ENCODE measurements around the gene ILK.

DNA sequence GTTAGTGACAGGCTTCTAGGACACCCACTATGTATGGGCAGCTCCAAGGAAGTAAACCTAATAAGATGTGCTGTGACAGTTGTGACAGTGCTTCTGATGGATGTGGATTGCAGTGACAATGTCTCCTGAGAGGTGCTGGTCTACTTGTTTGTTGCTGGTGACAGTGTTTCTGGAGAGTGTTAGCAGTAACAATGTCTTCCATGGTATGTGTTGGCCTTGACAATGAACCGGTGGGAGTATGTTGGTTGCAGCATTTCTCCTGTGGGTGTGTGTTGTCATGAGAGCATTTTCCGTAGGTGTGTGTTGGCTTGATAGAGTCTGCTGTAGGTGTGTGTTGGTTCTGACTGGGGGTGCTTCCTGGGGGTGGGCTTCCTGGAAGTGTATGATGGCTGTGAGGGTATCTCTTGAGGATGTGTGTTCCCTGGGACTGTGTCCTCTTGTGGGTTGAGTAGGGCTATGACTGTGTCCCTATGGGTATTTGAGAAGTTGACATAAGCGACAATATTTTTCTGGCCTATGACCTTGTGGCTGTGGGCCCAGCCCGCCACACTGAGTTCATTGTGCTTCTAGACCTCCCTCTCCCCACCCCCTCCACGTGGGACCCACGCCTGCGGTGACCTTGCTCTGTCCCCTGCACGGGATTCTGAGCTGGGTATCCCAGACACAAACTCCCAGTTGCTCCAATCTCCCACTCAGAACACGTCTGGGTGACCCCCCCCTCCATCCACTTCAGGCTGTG, 50.9 kb downstream of the ILK start:
- TF ChIP-seq CTCF (IDR thresholded peaks at IDR 0.05) (no peak), POLR2A (IDR thresholded peaks at IDR 0.05) (no peak)

All from thyroid gland (tissue), 4 donors.